GM12875 (cell line): ENCODE measurements around the gene VWA7.

Source experiments
- H3K4me3 ChIP-seq: one replicate; pipeline ENCODE4 v1.5.1; 2011; ENCODE audit warnings: low read depth, low read length, control low read depth
- CTCF ChIP-seq: IDR thresholded peaks from 2 replicates; pipeline ENCODE4 v1.5.1; 2011; ENCODE audit warnings: low read depth, mild to moderate bottlenecking, control low read depth, inconsistent platforms, low read length, moderate library complexity, borderline replicate concordance; ENCODE audit not compliant: insufficient read depth

The VWA7 gene

GRCh38 chr6:31718265-31718664 is 58.9 kb downstream of the VWA7 start:
- TF ChIP-seq CTCF = no peak
- no peak overlapping the region for H3K4me3 ChIP-seq

- TF ChIP-seq CTCF = 0 out of 2 replicates have a peak, but pooled peaks have one; percentile 4
- H3K4me3 ChIP-seq = no peak overlapping the region
Measured at GRCh38 chr6:31717499-31718222, 59.5 kb downstream of the VWA7 start.
